Mesothelial cell of epicardium (in vitro differentiated cells): ENCODE results near the gene DEAF1. TPM values are rescaled to one million over a fixed set of nuclear protein-coding genes. Genes with fewer than 3 reads are reported as not detected.

ENCODE experiments used
- DNase-seq, 2 experiments: peaks; one replicate each; pipeline ENCODE4 v3.0.0; 2021; ENCODE audit warnings: low spot score in 2 of 2; ENCODE audit not compliant: unreplicated experiment in 2 of 2
- H3K27ac Mint-ChIP-seq: 2 replicates; pipeline ENCODE4 v1.8.0; 2021; ENCODE audit warnings: mixed read lengths
- H3K27me3 Mint-ChIP-seq: 2 replicates; pipeline ENCODE4 v1.8.0; 2021; ENCODE audit warnings: low read depth, mixed read lengths
- H3K36me3 Mint-ChIP-seq: 2 replicates; pipeline ENCODE4 v1.8.0; 2021; ENCODE audit warnings: mixed read lengths
- H3K4me1 Mint-ChIP-seq: 2 replicates; pipeline ENCODE4 v1.8.0; 2021; ENCODE audit warnings: mixed read lengths
- H3K4me3 Mint-ChIP-seq: 2 replicates; pipeline ENCODE4 v1.8.0; 2021; ENCODE audit warnings: mild to moderate bottlenecking, moderate library complexity, mixed read lengths
- H3K9me3 Mint-ChIP-seq: 2 replicates; pipeline ENCODE4 v1.8.0; 2021; ENCODE audit warnings: mixed read lengths
- CTCF ChIP-seq: fragments of 200-600 bp; sonication (generic); IDR thresholded peaks from one replicate; pipeline ENCODE4 v1.5.0; 2021; ENCODE audit warnings: antibody characterized with exemption; ENCODE audit not compliant: unreplicated experiment
- total RNA-seq: library from RNA; stranded (reverse); gene quantifications from 3 replicates; pipeline ENCODE4 v1.2.1, GENCODE V29; 2021

Gene DEAF1
- total RNA-seq, 1 donor from 2014 or later, result 64.0 TPM

GRCh38 chr11:665704-666281 is 29.2 kb downstream of the DEAF1 start:
- H3K27me3 Mint-ChIP-seq, result no peaks in the 10 kb centered on the region
- peaks cover 22% of the 10 kb centered on the region for H3K36me3 Mint-ChIP-seq
- no peak for DNase-seq
- peak overlapping the region; percentile 81 for H3K27ac Mint-ChIP-seq
- no peaks in the 10 kb centered on the region for H3K9me3 Mint-ChIP-seq
- H3K4me1 Mint-ChIP-seq, result peaks cover 2% of the 10 kb centered on the region
- TF ChIP-seq CTCF, result no peak
- no peak overlapping the region for H3K4me3 Mint-ChIP-seq

GRCh38 chr11:665062-665703 is 29.8 kb downstream of the DEAF1 start:
- no peaks in the 10 kb centered on the region for H3K27me3 Mint-ChIP-seq
- no peak for TF ChIP-seq CTCF
- H3K36me3 Mint-ChIP-seq, result peaks cover 22% of the 10 kb centered on the region
- no peaks in the 10 kb centered on the region for H3K9me3 Mint-ChIP-seq
- DNase-seq, result no peak
- H3K27ac Mint-ChIP-seq, result peak overlapping the region; percentile 81
- H3K4me3 Mint-ChIP-seq, result no peak overlapping the region
- H3K4me1 Mint-ChIP-seq, result peaks cover 2% of the 10 kb centered on the region

- H3K9me3 Mint-ChIP-seq, result no peaks in the 10 kb centered on the region
- H3K4me1 Mint-ChIP-seq, result peaks cover 2% of the 10 kb centered on the region
- no peak overlapping the region for H3K27ac Mint-ChIP-seq
- no peak overlapping the region for H3K4me3 Mint-ChIP-seq
- DNase-seq, result no peak
- H3K36me3 Mint-ChIP-seq, result peaks cover 19% of the 10 kb centered on the region
- no peaks in the 10 kb centered on the region for H3K27me3 Mint-ChIP-seq
- peak; percentile 59 for TF ChIP-seq CTCF
Measured at GRCh38 chr11:662689-663274, 32.2 kb downstream of the DEAF1 start.

- Mint-ChIP-seq H3K27ac (no peak overlapping the region), H3K27me3 (no peaks in the 10 kb centered on the region), H3K36me3 (peaks cover 14% of the 10 kb centered on the region), H3K4me1 (peaks cover 2% of the 10 kb centered on the region), H3K9me3 (no peaks in the 10 kb centered on the region), H3K4me3 (no peak overlapping the region)
- TF ChIP-seq CTCF, result no peak
- no peak for DNase-seq
Measured at GRCh38 chr11:660681-661444, 34.2 kb downstream of the DEAF1 start.

- Mint-ChIP-seq H3K4me1 (no peaks in the 10 kb centered on the region), H3K9me3 (no peaks in the 10 kb centered on the region), H3K27ac (no peak overlapping the region), H3K4me3 (no peak overlapping the region), H3K36me3 (peaks cover 8% of the 10 kb centered on the region), H3K27me3 (no peaks in the 10 kb centered on the region)
- no peak for TF ChIP-seq CTCF
- no peak for DNase-seq
Measured at GRCh38 chr11:660281-660680, 34.7 kb downstream of the DEAF1 start.
